IMR-90 (cell line): ENCODE results near the gene ENO4. TPM values are rescaled to one million over a fixed set of nuclear protein-coding genes. Genes with fewer than 3 reads are reported as not detected.

Experiments used
- ATAC-seq: fragments of 200-7000 bp; cut with Tn5 transposase; 2 replicates; pipeline ENCODE4 v1.9.1; 2020; ENCODE audit warnings: low read depth, mild to moderate bottlenecking, moderate library complexity
- BruUV-seq: library from RNA; stranded (reverse); fragments of 400-500 nt; replicated peaks from 2 replicates; lab custom pipeline; 2021; lab: Mats Ljungman, UMichigan
- CTCF ChIA-PET: fragments of 300-600 bp; formaldehyde crosslinking; extraction: SDS; loops from one replicate; lab custom pipeline; 2021; ENCODE audit warnings: antibody characterized with exemption; lab: Yijun Ruan, JAX
- POLR2A ChIA-PET: fragments of 300-600 bp; sonication (Branson Sonifier 250); formaldehyde crosslinking; loops from one replicate; lab custom pipeline; 2022; ENCODE audit warnings: antibody characterized with exemption; ENCODE audit not compliant: unreplicated experiment; lab: Charles Lee
- DNase-seq: peaks from one replicate; pipeline ENCODE4 v3.0.0; 2013
- H2AFZ ChIP-seq: replicated peaks from 2 replicates; pipeline ENCODE3; 2013; ENCODE audit warnings: low read length, mild to moderate bottlenecking; ENCODE audit not compliant: poor library complexity
- H2AK5ac ChIP-seq: 2 replicates; pipeline ENCODE4 v1.6.1; 2013; ENCODE audit warnings: low read depth, low read length, inconsistent platforms
- H2AK9ac ChIP-seq: replicated peaks from 2 replicates; pipeline ENCODE3; 2013; ENCODE audit warnings: mild to moderate bottlenecking, low read depth, low read length, moderate library complexity; ENCODE audit not compliant: poor library complexity
- H2BK120ac ChIP-seq: 2 replicates; pipeline ENCODE4 v1.6.1; 2013; ENCODE audit warnings: low read depth, low read length, inconsistent platforms
- H2BK15ac ChIP-seq: 3 replicates; pipeline ENCODE4 v1.6.1; 2013; ENCODE audit warnings: low read depth, low read length, inconsistent platforms
- H2BK20ac ChIP-seq: 2 replicates; pipeline ENCODE4 v1.6.1; 2013; ENCODE audit warnings: low read depth, mild to moderate bottlenecking, inconsistent platforms, low read length, moderate library complexity
- H2BK5ac ChIP-seq: 2 replicates; pipeline ENCODE4 v1.6.1; 2013; ENCODE audit warnings: mild to moderate bottlenecking, low read depth, low read length, inconsistent platforms; ENCODE audit not compliant: poor library complexity, severe bottlenecking
- H3K14ac ChIP-seq: replicated peaks from 2 replicates; pipeline ENCODE4 v1.6.1; 2013; ENCODE audit warnings: low read depth, low read length, inconsistent platforms
- H3K18ac ChIP-seq: 2 replicates; pipeline ENCODE4 v1.6.1; 2013; ENCODE audit warnings: low read depth, low read length, control low read depth
- H3K23ac ChIP-seq: 2 replicates; pipeline ENCODE4 v1.6.1; 2013; ENCODE audit warnings: low read depth, low read length, inconsistent platforms
- H3K27ac ChIP-seq: 2 replicates; pipeline ENCODE4 v1.5.1; 2013; ENCODE audit warnings: mild to moderate bottlenecking, control low read depth, low read length; ENCODE audit not compliant: insufficient read depth
- H3K27me3 ChIP-seq: 2 replicates; pipeline ENCODE4 v1.6.1; 2013; ENCODE audit warnings: low read length; ENCODE audit not compliant: control insufficient read depth, insufficient read depth
- H3K36me3 ChIP-seq: 2 replicates; pipeline ENCODE4 v1.6.1; 2013; ENCODE audit warnings: low read length, mixed read lengths; ENCODE audit not compliant: control insufficient read depth, insufficient read depth
- H3K4ac ChIP-seq: 2 replicates; pipeline ENCODE4 v1.6.1; 2013; ENCODE audit warnings: low read depth, low read length, inconsistent platforms
- H3K4me1 ChIP-seq: 2 replicates; pipeline ENCODE4 v1.6.1; 2013; ENCODE audit warnings: low read length, mixed read lengths; ENCODE audit not compliant: control insufficient read depth, insufficient read depth
- H3K4me2 ChIP-seq: 2 replicates; pipeline ENCODE4 v1.6.1; 2013; ENCODE audit warnings: low read depth, mild to moderate bottlenecking, control low read depth, low read length, moderate library complexity
- H3K4me3 ChIP-seq: 2 replicates; pipeline ENCODE4 v1.5.1; 2013; ENCODE audit warnings: low read depth, mild to moderate bottlenecking, control low read depth, low read length, moderate library complexity; ENCODE audit not compliant: insufficient read depth
- H3K56ac ChIP-seq: 2 replicates; pipeline ENCODE4 v1.6.1; 2013; ENCODE audit warnings: low read length, inconsistent platforms; ENCODE audit not compliant: insufficient read depth; ENCODE audit errors: extremely low read depth
- H3K79me1 ChIP-seq, 2 experiments: 2 replicates each; pipeline ENCODE4 v1.6.1; 2013; ENCODE audit warnings: low read length in 2 of 2, inconsistent platforms in 1 of 2, low read depth in 1 of 2
- H3K9ac ChIP-seq: 2 replicates; pipeline ENCODE4 v1.6.1; 2013; ENCODE audit warnings: low read depth, low read length, control low read depth
- H3K9me1 ChIP-seq: 2 replicates; pipeline ENCODE4 v1.6.1; 2013; ENCODE audit warnings: low read length, inconsistent platforms; ENCODE audit not compliant: insufficient read depth
- H3K9me3 ChIP-seq: 2 replicates; pipeline ENCODE4 v1.6.1; 2013; ENCODE audit warnings: low read length; ENCODE audit not compliant: control insufficient read depth, insufficient read depth
- H4K20me1 ChIP-seq: 2 replicates; pipeline ENCODE4 v1.6.1; 2013; ENCODE audit warnings: low read length, inconsistent platforms; ENCODE audit not compliant: insufficient read depth
- H4K5ac ChIP-seq: 2 replicates; pipeline ENCODE4 v1.6.1; 2013; ENCODE audit warnings: mild to moderate bottlenecking, low read depth, low read length, control low read depth
- H4K8ac ChIP-seq, 2 experiments: 2 replicates each; pipeline ENCODE4 v1.6.1; 2013; ENCODE audit warnings: low read depth in 2 of 2, low read length in 2 of 2, control low read depth in 1 of 2, inconsistent platforms in 1 of 2
- H4K91ac ChIP-seq: 2 replicates; pipeline ENCODE4 v1.6.1; 2013; ENCODE audit warnings: low read depth, low read length, inconsistent platforms; ENCODE audit not compliant: insufficient read depth
- CHD1 ChIP-seq: IDR thresholded peaks from 2 replicates; pipeline ENCODE4 v1.6.1; 2012; ENCODE audit warnings: low read depth, low read length, improper control_type of control experiment
- MAFK ChIP-seq: IDR thresholded peaks from 2 replicates; pipeline ENCODE4 v1.6.1; 2012; ENCODE audit warnings: low read depth, low read length, improper control_type of control experiment
- MAZ ChIP-seq: IDR thresholded peaks from 2 replicates; pipeline ENCODE4 v1.6.1; 2012; ENCODE audit warnings: low read depth, mild to moderate bottlenecking, low read length, improper control_type of control experiment, moderate library complexity, borderline replicate concordance
- MXI1 ChIP-seq: IDR thresholded peaks from 2 replicates; pipeline ENCODE4 v1.6.1; 2012; ENCODE audit warnings: low read depth, mild to moderate bottlenecking, low read length, moderate library complexity, borderline replicate concordance
- NFE2L2 ChIP-seq: fragments of 150-350 bp; IDR thresholded peaks from 2 replicates; pipeline ENCODE4 v1.6.1; 2016; ENCODE audit warnings: low read depth, mild to moderate bottlenecking, low read length
- POLR2A ChIP-seq: IDR thresholded peaks from 2 replicates; pipeline ENCODE4 v1.6.1; 2012; ENCODE audit warnings: mild to moderate bottlenecking, low read depth, low read length
- SMC3 ChIP-seq: fragments of 150-350 bp; IDR thresholded peaks from 2 replicates; pipeline ENCODE4 v1.6.1; 2016; ENCODE audit warnings: low read depth, mild to moderate bottlenecking, antibody characterized with exemption, low read length, moderate library complexity
- WGBS, 2 experiments: methylation state at CpG; one replicate each; pipeline versions ENCODE4 v1.1.5 to v1.1.7; 2013; ENCODE audit warnings: missing lambda C conversion rate in 2 of 2; ENCODE audit not compliant: insufficient read length in 1 of 2; ENCODE audit errors: extremely low coverage in 2 of 2; 5-methylcytosine and 5-hydroxymethylcytosine counted together
- dilution Hi-C: fragments of 300-500 bp; cut with HindIII; formaldehyde crosslinking; loops from one replicate; pipeline ENCODE4 v1.14.3; 2018; ENCODE audit warnings: low sequenced_read_pairs; ENCODE audit not compliant: unreplicated experiment
- in situ Hi-C: fragments of 300-500 bp; cut with MboI; formaldehyde crosslinking; loops from 3 replicates; pipeline ENCODE4 v1.14.3; 2019; ENCODE audit warnings: low sequenced_read_pairs, inconsistent platforms, mixed read lengths
- intact Hi-C: fragments of 100-400 bp; cut with micrococcal nuclease; formaldehyde crosslinking; loops from 2 replicates; pipeline ENCODE4 v1.10.0; 2022
- polyA plus RNA-seq, 3 experiments: library from polyadenylated mRNA; depleted of rRNA; stranded (reverse); fragments of >200 nt; gene quantifications; 2 replicates each; pipeline ENCODE4 v1.2.3, GENCODE V29; 2012; ENCODE audit warnings: low replicate concordance in 1 of 3
- total RNA-seq: library from RNA; depleted of rRNA; stranded (reverse); fragments of >200 nt; gene quantifications from 2 replicates; pipeline ENCODE4 v1.2.3, GENCODE V29; 2012
- TF ChIP-seq, protein P1 (sequence below): conservative IDR thresholded peaks from 2 replicates; pipeline ENCODE4 v1.5.1; 2012; ENCODE audit warnings: mild to moderate bottlenecking, low read depth, low read length, improper control_type of control experiment
- TF ChIP-seq, protein P2 (sequence below): fragments of 150-350 bp; IDR thresholded peaks from 2 replicates; pipeline ENCODE4 v1.6.1; 2016; ENCODE audit warnings: low read depth, mild to moderate bottlenecking, low read length, moderate library complexity, borderline replicate concordance

The ENO4 gene
- total and polyA plus RNA-seq, 2 of the 4 experiments (the other 2 are of a cell fraction) = under 0.01 to 0.05 TPM

- H3K56ac ChIP-seq = no peak overlapping the region
- intact Hi-C loops = no loop called here
- no peak overlapping the region for H2BK5ac ChIP-seq
- no peak overlapping the region for H3K18ac ChIP-seq
- WGBS, 2 experiments = 93% methylated on average over 2 of the region's 6 CpGs; no CpG with 5 or more reads in 1 of the 2 experiments
- CTCF ChIA-PET = no interaction called here
- no peaks in the 10 kb centered on the region for H3K4me1 ChIP-seq
- peaks cover 5% of the 10 kb centered on the region for H3K27me3 ChIP-seq
- H4K20me1 ChIP-seq = no peaks in the 10 kb centered on the region
- in situ Hi-C loops = no loop called here
- H3K4ac ChIP-seq = no peak overlapping the region
- H2AFZ ChIP-seq = no peak overlapping the region
- H3K4me3 ChIP-seq = no peak overlapping the region
- TF ChIP-seq, protein P1, sequence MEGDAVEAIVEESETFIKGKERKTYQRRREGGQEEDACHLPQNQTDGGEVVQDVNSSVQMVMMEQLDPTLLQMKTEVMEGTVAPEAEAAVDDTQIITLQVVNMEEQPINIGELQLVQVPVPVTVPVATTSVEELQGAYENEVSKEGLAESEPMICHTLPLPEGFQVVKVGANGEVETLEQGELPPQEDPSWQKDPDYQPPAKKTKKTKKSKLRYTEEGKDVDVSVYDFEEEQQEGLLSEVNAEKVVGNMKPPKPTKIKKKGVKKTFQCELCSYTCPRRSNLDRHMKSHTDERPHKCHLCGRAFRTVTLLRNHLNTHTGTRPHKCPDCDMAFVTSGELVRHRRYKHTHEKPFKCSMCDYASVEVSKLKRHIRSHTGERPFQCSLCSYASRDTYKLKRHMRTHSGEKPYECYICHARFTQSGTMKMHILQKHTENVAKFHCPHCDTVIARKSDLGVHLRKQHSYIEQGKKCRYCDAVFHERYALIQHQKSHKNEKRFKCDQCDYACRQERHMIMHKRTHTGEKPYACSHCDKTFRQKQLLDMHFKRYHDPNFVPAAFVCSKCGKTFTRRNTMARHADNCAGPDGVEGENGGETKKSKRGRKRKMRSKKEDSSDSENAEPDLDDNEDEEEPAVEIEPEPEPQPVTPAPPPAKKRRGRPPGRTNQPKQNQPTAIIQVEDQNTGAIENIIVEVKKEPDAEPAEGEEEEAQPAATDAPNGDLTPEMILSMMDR = no peak
- TF ChIP-seq CHD1 (no peak), NFE2L2 (no peak), MXI1 (no peak), MAFK (no peak), POLR2A (no peak), MAZ (no peak), SMC3 (no peak)
- TF ChIP-seq, protein P2, sequence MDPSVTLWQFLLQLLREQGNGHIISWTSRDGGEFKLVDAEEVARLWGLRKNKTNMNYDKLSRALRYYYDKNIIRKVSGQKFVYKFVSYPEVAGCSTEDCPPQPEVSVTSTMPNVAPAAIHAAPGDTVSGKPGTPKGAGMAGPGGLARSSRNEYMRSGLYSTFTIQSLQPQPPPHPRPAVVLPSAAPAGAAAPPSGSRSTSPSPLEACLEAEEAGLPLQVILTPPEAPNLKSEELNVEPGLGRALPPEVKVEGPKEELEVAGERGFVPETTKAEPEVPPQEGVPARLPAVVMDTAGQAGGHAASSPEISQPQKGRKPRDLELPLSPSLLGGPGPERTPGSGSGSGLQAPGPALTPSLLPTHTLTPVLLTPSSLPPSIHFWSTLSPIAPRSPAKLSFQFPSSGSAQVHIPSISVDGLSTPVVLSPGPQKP = no peak
- H2BK20ac ChIP-seq = no peak overlapping the region
- dilution Hi-C loops = no loop called here
- ATAC-seq (no peak), DNase-seq (no peak)
- H3K9me1 ChIP-seq = no peaks in the 10 kb centered on the region
- H3K9ac ChIP-seq = no peak overlapping the region
- BruUV-seq = no TSS peak
- H3K27ac ChIP-seq = no peak overlapping the region
- no peak overlapping the region for H3K23ac ChIP-seq
- H3K14ac ChIP-seq = no peak overlapping the region
- H4K8ac ChIP-seq = no peak overlapping the region
- H4K5ac ChIP-seq = no peak overlapping the region
- no peak overlapping the region for H2AK9ac ChIP-seq
- no peak overlapping the region for H2AK5ac ChIP-seq
- no peaks in the 10 kb centered on the region for H3K9me3 ChIP-seq
- POLR2A ChIA-PET = no interaction called here
- no peak overlapping the region for H4K91ac ChIP-seq
- no peaks in the 10 kb centered on the region for H3K79me1 ChIP-seq
- no peaks in the 10 kb centered on the region for H3K36me3 ChIP-seq
- no peak overlapping the region for H3K4me2 ChIP-seq
- H2BK120ac ChIP-seq = no peak overlapping the region
- no peak overlapping the region for H2BK15ac ChIP-seq
Measured at GRCh38 chr10:116819999-116820677, 29.2 kb upstream of the ENO4 start.
